Mesendoderm (in vitro differentiated cells): ENCODE data around the gene RASSF9.

ENCODE experiments used
- DNase-seq: peaks from one replicate; pipeline ENCODE4 v3.0.0; 2013
- H2AK5ac ChIP-seq: 2 replicates; pipeline ENCODE4 v1.6.1; 2013; ENCODE audit warnings: low read length, inconsistent platforms
- H2BK120ac ChIP-seq: 2 replicates; pipeline ENCODE4 v1.6.1; 2013; ENCODE audit warnings: low read depth, mild to moderate bottlenecking, low read length, moderate library complexity, mixed read lengths
- H2BK15ac ChIP-seq: replicated peaks from 2 replicates; pipeline ENCODE4 v1.6.1; 2013; ENCODE audit warnings: low read depth, mild to moderate bottlenecking, moderate library complexity
- H2BK5ac ChIP-seq: 2 replicates; pipeline ENCODE4 v1.6.1; 2013; ENCODE audit warnings: low read length, inconsistent platforms
- H3K18ac ChIP-seq: 2 replicates; pipeline ENCODE4 v1.6.1; 2013; ENCODE audit warnings: mild to moderate bottlenecking, low read length, mixed read lengths
- H3K23ac ChIP-seq: one replicate; pipeline ENCODE4 v1.6.1; 2013; ENCODE audit warnings: low read length
- H3K27ac ChIP-seq: 2 replicates; pipeline ENCODE4 v1.5.1; 2013; ENCODE audit warnings: low read depth, mild to moderate bottlenecking, inconsistent platforms, low read length, moderate library complexity
- H3K27me3 ChIP-seq: 2 replicates; pipeline ENCODE4 v1.6.1; 2013; ENCODE audit warnings: low read length, control low read depth, mild to moderate bottlenecking, inconsistent platforms; ENCODE audit not compliant: insufficient read depth, poor library complexity
- H3K36me3 ChIP-seq: 2 replicates; pipeline ENCODE4 v1.6.1; 2013; ENCODE audit warnings: low read length, inconsistent platforms; ENCODE audit not compliant: control insufficient read depth, insufficient read depth
- H3K4ac ChIP-seq: one replicate; pipeline ENCODE4 v1.6.1; 2013; ENCODE audit warnings: low read depth, mild to moderate bottlenecking, low read length, moderate library complexity
- H3K4me1 ChIP-seq: 2 replicates; pipeline ENCODE4 v1.6.1; 2013; ENCODE audit warnings: low read depth, low read length, inconsistent platforms; ENCODE audit not compliant: control insufficient read depth
- H3K4me2 ChIP-seq: 2 replicates; pipeline ENCODE4 v1.6.1; 2013; ENCODE audit warnings: low read length
- H3K4me3 ChIP-seq: 2 replicates; pipeline ENCODE4 v1.5.1; 2013; ENCODE audit warnings: mild to moderate bottlenecking, low read length
- H3K56ac ChIP-seq: one replicate; pipeline ENCODE4 v1.6.1; 2013; ENCODE audit warnings: low read length
- H3K79me1 ChIP-seq: 2 replicates; pipeline ENCODE4 v1.6.1; 2013; ENCODE audit warnings: low read length, inconsistent platforms
- H3K79me2 ChIP-seq: 2 replicates; pipeline ENCODE4 v1.6.1; 2013; ENCODE audit warnings: mild to moderate bottlenecking, low read length; ENCODE audit not compliant: control insufficient read depth, insufficient read depth
- H3K9ac ChIP-seq: 2 replicates; pipeline ENCODE4 v1.6.1; 2013; ENCODE audit warnings: low read length, inconsistent platforms
- H4K5ac ChIP-seq: one replicate; pipeline ENCODE4 v1.6.1; 2013; ENCODE audit warnings: low read length
- H4K8ac ChIP-seq: one replicate; pipeline ENCODE4 v1.6.1; 2013; ENCODE audit warnings: low read depth, mild to moderate bottlenecking, control low read depth, low read length, moderate library complexity
- WGBS: extraction: QIAGEN DNeasy Blood & Tissue Kit; methylation state at CpG from one replicate; pipeline ENCODE4 v1.1.7; 2013; ENCODE audit warnings: low lambda C conversion rate, missing lambda C conversion rate; ENCODE audit not compliant: insufficient coverage; ENCODE audit errors: extremely low coverage; 5-methylcytosine and 5-hydroxymethylcytosine counted together

The RASSF9 gene

DNA sequence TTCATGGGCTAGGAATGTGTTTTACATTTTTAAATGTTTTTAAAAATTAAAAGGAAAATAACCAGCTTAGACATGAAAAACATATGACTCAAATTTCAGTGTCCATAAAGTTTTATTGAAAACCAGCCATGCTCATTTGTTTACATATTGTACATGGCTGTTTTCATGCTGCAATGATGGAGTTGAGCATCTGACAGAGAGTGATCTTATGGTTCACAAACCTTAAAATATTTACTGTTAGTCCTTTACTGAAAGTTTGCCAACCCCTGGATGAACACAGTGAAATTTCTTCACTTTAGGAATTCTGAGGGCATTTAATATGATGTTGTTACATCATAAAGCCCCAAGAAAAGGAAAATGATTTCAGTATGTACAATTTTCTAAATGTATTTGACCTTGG lies 16.1 kb downstream of the RASSF9 start:
- H3K18ac ChIP-seq = no peak overlapping the region
- H3K9ac ChIP-seq = no peak overlapping the region
- H3K4me1 ChIP-seq = no peaks in the 10 kb centered on the region
- no peak overlapping the region for H3K4me2 ChIP-seq
- H4K8ac ChIP-seq = no peak overlapping the region
- H3K56ac ChIP-seq = no peak overlapping the region
- DNase-seq = no peak
- H3K36me3 ChIP-seq = no peaks in the 10 kb centered on the region
- H2BK120ac ChIP-seq = no peak overlapping the region
- no peaks in the 10 kb centered on the region for H3K79me2 ChIP-seq
- no peaks in the 10 kb centered on the region for H3K79me1 ChIP-seq
- no peak overlapping the region for H3K27ac ChIP-seq
- H2AK5ac ChIP-seq = no peak overlapping the region
- H2BK5ac ChIP-seq = no peak overlapping the region
- no peak overlapping the region for H4K5ac ChIP-seq
- no peaks in the 10 kb centered on the region for H3K27me3 ChIP-seq
- no peak overlapping the region for H2BK15ac ChIP-seq
- no peak overlapping the region for H3K4me3 ChIP-seq
- no peak overlapping the region for H3K23ac ChIP-seq
- H3K4ac ChIP-seq = no peak overlapping the region

GRCh38 chr12:85814741-85815140 lies 21.5 kb downstream of the RASSF9 start:
- no peak overlapping the region for H3K18ac ChIP-seq
- no peak overlapping the region for H2BK15ac ChIP-seq
- H3K9ac ChIP-seq = no peak overlapping the region
- H3K4me2 ChIP-seq = no peak overlapping the region
- no peak overlapping the region for H4K8ac ChIP-seq
- H3K27ac ChIP-seq = no peak overlapping the region
- H4K5ac ChIP-seq = no peak overlapping the region
- no peak overlapping the region for H2BK120ac ChIP-seq
- H3K4me3 ChIP-seq = no peak overlapping the region
- H2BK5ac ChIP-seq = no peak overlapping the region
- no peak overlapping the region for H3K23ac ChIP-seq
- H3K27me3 ChIP-seq = no peaks in the 10 kb centered on the region
- H3K79me2 ChIP-seq = no peaks in the 10 kb centered on the region
- no peak overlapping the region for H3K4ac ChIP-seq
- no peak overlapping the region for H2AK5ac ChIP-seq
- no peaks in the 10 kb centered on the region for H3K4me1 ChIP-seq
- H3K79me1 ChIP-seq = no peaks in the 10 kb centered on the region
- H3K36me3 ChIP-seq = no peaks in the 10 kb centered on the region
- no peak for DNase-seq
- H3K56ac ChIP-seq = no peak overlapping the region

DNA sequence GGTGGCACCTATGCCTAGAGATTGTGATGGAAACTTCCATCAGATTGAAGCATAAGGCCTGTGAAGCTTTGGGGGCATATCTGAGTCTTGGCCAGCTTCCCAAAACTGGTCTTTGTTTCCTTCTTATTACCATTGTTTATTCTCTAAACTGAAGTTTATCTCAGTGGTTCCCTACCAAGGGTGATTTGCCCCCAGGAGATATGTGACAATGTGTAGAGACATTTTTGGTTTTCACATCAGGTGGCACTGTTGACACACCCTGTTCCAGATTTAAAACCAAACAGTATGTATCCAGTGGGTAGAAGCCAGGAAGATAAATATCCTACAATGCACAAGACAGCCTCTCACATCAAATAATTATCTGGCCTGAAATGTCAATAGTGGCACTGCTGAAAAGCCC lies 22.1 kb downstream of the RASSF9 start:
- no peak overlapping the region for H3K18ac ChIP-seq
- no peak overlapping the region for H3K4me3 ChIP-seq
- DNase-seq = no peak
- H3K79me1 ChIP-seq = no peaks in the 10 kb centered on the region
- no peak overlapping the region for H3K4me2 ChIP-seq
- no peak overlapping the region for H4K8ac ChIP-seq
- no peaks in the 10 kb centered on the region for H3K27me3 ChIP-seq
- H3K56ac ChIP-seq = no peak overlapping the region
- H3K36me3 ChIP-seq = no peaks in the 10 kb centered on the region
- no peak overlapping the region for H2BK5ac ChIP-seq
- no peak overlapping the region for H3K9ac ChIP-seq
- no peak overlapping the region for H2AK5ac ChIP-seq
- no peak overlapping the region for H2BK15ac ChIP-seq
- no peaks in the 10 kb centered on the region for H3K79me2 ChIP-seq
- no peak overlapping the region for H4K5ac ChIP-seq
- H2BK120ac ChIP-seq = no peak overlapping the region
- H3K4ac ChIP-seq = no peak overlapping the region
- no peak overlapping the region for H3K23ac ChIP-seq
- no peak overlapping the region for H3K27ac ChIP-seq
- no peaks in the 10 kb centered on the region for H3K4me1 ChIP-seq

- Histone ChIP-seq H3K36me3 (no peaks in the 10 kb centered on the region), H2BK120ac (no peak overlapping the region), H3K4me1 (no peaks in the 10 kb centered on the region), H4K8ac (no peak overlapping the region), H3K79me2 (no peaks in the 10 kb centered on the region), H3K23ac (no peak overlapping the region), H2AK5ac (no peak overlapping the region), H3K4ac (no peak overlapping the region), H3K79me1 (no peaks in the 10 kb centered on the region), H3K18ac (no peak overlapping the region), H3K27ac (no peak overlapping the region), H2BK5ac (no peak overlapping the region), H3K56ac (no peak overlapping the region), H3K27me3 (no peaks in the 10 kb centered on the region), H3K4me2 (no peak overlapping the region), H2BK15ac (no peak overlapping the region), H3K9ac (no peak overlapping the region), H4K5ac (no peak overlapping the region), H3K4me3 (no peak overlapping the region)
- no peak for DNase-seq
Measured at GRCh38 chr12:85809500-85809899, 26.7 kb downstream of the RASSF9 start.

- Histone ChIP-seq H3K4ac (no peak overlapping the region), H3K56ac (no peak overlapping the region), H3K27ac (no peak overlapping the region), H2BK120ac (no peak overlapping the region), H3K36me3 (no peaks in the 10 kb centered on the region), H2BK5ac (no peak overlapping the region), H3K9ac (no peak overlapping the region), H3K4me2 (no peak overlapping the region), H3K23ac (no peak overlapping the region), H3K79me1 (no peaks in the 10 kb centered on the region), H3K79me2 (no peaks in the 10 kb centered on the region), H2BK15ac (no peak overlapping the region), H2AK5ac (no peak overlapping the region), H3K4me3 (no peak overlapping the region), H4K8ac (no peak overlapping the region), H4K5ac (no peak overlapping the region), H3K18ac (no peak overlapping the region), H3K27me3 (no peaks in the 10 kb centered on the region), H3K4me1 (no peaks in the 10 kb centered on the region)
- DNase-seq = no peak
Measured at GRCh38 chr12:85807730-85808129, 28.5 kb downstream of the RASSF9 start.

- no peak overlapping the region for H3K18ac ChIP-seq
- no peaks in the 10 kb centered on the region for H3K4me1 ChIP-seq
- no CpG with 5 or more reads among the region's 5 CpGs for WGBS
- H2BK5ac ChIP-seq = no peak overlapping the region
- H3K4me2 ChIP-seq = no peak overlapping the region
- H3K27ac ChIP-seq = no peak overlapping the region
- no peak overlapping the region for H3K23ac ChIP-seq
- H3K79me2 ChIP-seq = no peaks in the 10 kb centered on the region
- DNase-seq = no peak
- H4K8ac ChIP-seq = no peak overlapping the region
- no peak overlapping the region for H2BK120ac ChIP-seq
- no peak overlapping the region for H2AK5ac ChIP-seq
- no peak overlapping the region for H4K5ac ChIP-seq
- H3K27me3 ChIP-seq = no peaks in the 10 kb centered on the region
- no peak overlapping the region for H3K4me3 ChIP-seq
- H3K56ac ChIP-seq = no peak overlapping the region
- no peak overlapping the region for H2BK15ac ChIP-seq
- no peak overlapping the region for H3K9ac ChIP-seq
- H3K36me3 ChIP-seq = no peaks in the 10 kb centered on the region
- no peak overlapping the region for H3K4ac ChIP-seq
- H3K79me1 ChIP-seq = no peaks in the 10 kb centered on the region
Measured at GRCh38 chr12:85805654-85806053, 30.6 kb downstream of the RASSF9 start.
